NCI-H226 (cell line): ENCODE results near the gene SURF1.
A peak's percentile ranks its signal among the peaks of the same experiment; 100 is the strongest.
"Not testable (repeated sequence)": the region's sequence is repeated elsewhere in the genome, so short reads cannot be mapped to it uniquely, and the experiment has no call there.

Experiments used
- DNase-seq: peaks from one replicate; pipeline ENCODE4 v3.0.0-alpha.2; 2015

Gene SURF1

GRCh38 chr9:133356391-133357091, at the start of gene SURF1, which contains the start of gene SURF2:
TSS of gene SURF1 (minus strand) at chr9:133356487. CDS start at chr9:133356453, 34 bp downstream.
TSS of gene SURF2 (plus strand) at chr9:133356550. CDS start at chr9:133356593, 43 bp downstream.
- peak; percentile 81 for DNase-seq

- peak; percentile 16 for DNase-seq
Observed at GRCh38 chr9:133405508-133406438, 49.5 kb upstream of the SURF1 start.

GRCh38 chr9:133404454-133405002, 48.2 kb upstream of the SURF1 start:
- no peak for DNase-seq

- DNase-seq: no peak
Observed at GRCh38 chr9:133403766-133404453, 47.6 kb upstream of the SURF1 start.

- no peak for DNase-seq
Observed at GRCh38 chr9:133402689-133403088, 46.4 kb upstream of the SURF1 start.

- DNase-seq: no peak
Observed at GRCh38 chr9:133401588-133401987, 45.3 kb upstream of the SURF1 start.

GRCh38 chr9:133400292-133400691, 44.0 kb upstream of the SURF1 start:
- no peak for DNase-seq

GRCh38 chr9:133397895-133398294, 41.6 kb upstream of the SURF1 start:
- DNase-seq: no peak

- no peak for DNase-seq
Observed at GRCh38 chr9:133397370-133397769, 41.1 kb upstream of the SURF1 start.

GRCh38 chr9:133396952-133397351, 40.7 kb upstream of the SURF1 start:
- DNase-seq: no peak

- DNase-seq: no peak
Observed at GRCh38 chr9:133394687-133395271, 38.5 kb upstream of the SURF1 start.

- DNase-seq: no peak
Observed at GRCh38 chr9:133393399-133393798, 37.1 kb upstream of the SURF1 start.

- DNase-seq: not testable (repeated sequence)
Observed at GRCh38 chr9:133392308-133392707, 36.0 kb upstream of the SURF1 start.

GRCh38 chr9:133391449-133391848, 35.2 kb upstream of the SURF1 start:
- DNase-seq: not testable (repeated sequence)

- DNase-seq: no peak
Observed at GRCh38 chr9:133390713-133391112, 34.4 kb upstream of the SURF1 start.

GRCh38 chr9:133389562-133389961, 33.3 kb upstream of the SURF1 start:
- DNase-seq: no peak

- DNase-seq: no peak
Observed at GRCh38 chr9:133389025-133389557, 32.8 kb upstream of the SURF1 start.

GRCh38 chr9:133387680-133388079, 31.4 kb upstream of the SURF1 start:
- no peak for DNase-seq

GRCh38 chr9:133386338-133386737, 30.1 kb upstream of the SURF1 start:
- no peak for DNase-seq

GRCh38 chr9:133385452-133385851, 29.2 kb upstream of the SURF1 start:
- DNase-seq: no peak

GRCh38 chr9:133384736-133385321, 28.5 kb upstream of the SURF1 start:
- DNase-seq: no peak

GRCh38 chr9:133383438-133383837, 27.2 kb upstream of the SURF1 start:
- DNase-seq: no peak
